ENCODE data around the gene TRAF3IP1.

TRAF3IP1 gene

GRCh38 chr2:238286987-238287736 lies 33.2 kb upstream of the TRAF3IP1 start:
- in situ Hi-C loops (cut with MboI; ENCODE audit: low sequenced_read_pairs), result no loop called here

- in situ Hi-C loops (cut with MboI; ENCODE audit: low sequenced_read_pairs), result no loop called here
These were observed 32.3 kb upstream of the TRAF3IP1 start, which contains the start of gene PER2 for GRCh38 chr2:238287737-238288649. Gene PER2, minus strand, starts transcription at chr2:238288610. Its CDS starts 10,674 bp downstream, at chr2:238277936.

GRCh38 chr2:238288650-238289573 lies 31.4 kb upstream of the TRAF3IP1 start:
- in situ Hi-C loops (cut with MboI; ENCODE audit: low sequenced_read_pairs), result no loop called here

- in situ Hi-C loops (cut with MboI; ENCODE audit: low sequenced_read_pairs), result no loop called here
These were observed 30.7 kb upstream of the TRAF3IP1 start for GRCh38 chr2:238289574-238289973.

DNA sequence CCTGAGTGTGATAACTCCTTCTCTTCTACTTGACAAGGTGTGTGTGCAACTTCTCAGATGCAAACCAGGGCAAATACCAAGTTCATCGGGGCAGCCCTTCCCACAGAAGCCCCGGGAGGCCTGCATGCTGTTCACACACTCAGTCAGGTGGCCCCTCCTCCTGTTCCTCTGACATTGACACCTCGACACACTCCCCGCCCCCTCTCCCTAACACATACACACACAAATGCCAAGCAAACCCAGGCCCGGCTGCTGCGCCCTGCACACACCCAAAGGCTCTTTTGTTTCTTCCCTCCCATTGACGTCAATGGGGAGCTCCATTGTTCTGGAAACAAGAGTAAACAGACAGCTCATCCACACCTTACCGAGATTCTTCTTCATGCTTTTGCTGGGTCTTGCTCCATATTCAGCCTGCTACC lies 30.2 kb upstream of the TRAF3IP1 start:
- in situ Hi-C loops (cut with MboI; ENCODE audit: low sequenced_read_pairs), result no loop called here

DNA sequence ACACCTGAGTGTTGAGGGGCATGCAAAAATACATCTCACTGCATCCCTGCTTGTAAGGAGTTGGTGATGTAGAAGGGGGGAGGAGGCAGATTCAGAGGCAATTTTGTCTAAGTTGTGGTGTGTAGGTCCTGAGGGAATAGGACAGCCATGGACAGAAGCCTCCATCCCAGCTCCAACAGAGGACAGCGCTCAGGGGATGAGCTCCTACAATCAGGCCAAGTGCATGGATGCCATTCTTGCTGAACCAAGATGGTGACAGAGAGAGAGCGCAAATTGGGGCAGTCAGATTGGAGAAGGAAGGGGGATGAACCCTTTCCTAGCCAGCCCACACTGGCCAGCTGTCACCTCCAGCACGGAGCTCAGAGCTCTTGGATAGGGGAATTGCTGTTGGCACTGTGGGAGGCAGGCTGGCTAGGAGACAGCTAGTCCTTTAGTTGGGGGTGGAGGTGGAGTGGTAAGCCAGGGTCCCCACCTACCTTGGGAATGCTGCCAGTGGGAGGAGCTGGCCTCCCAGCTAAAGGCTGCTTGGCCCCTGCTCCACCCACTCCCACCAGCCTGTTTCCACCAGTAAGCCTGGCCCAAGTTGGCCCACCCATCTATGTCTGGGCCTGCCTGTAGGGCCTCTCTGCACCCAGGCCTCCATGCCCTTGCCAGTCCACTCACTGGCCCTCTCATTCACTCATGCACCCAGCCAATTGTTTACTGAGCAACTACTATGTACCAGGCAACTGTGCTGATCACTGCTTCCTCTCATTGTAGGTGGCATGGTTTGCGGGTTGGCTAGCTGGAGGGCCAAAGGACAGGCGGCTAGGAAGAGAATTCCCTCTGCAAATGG lies 29.4 kb upstream of the TRAF3IP1 start:
- in situ Hi-C loops (cut with MboI; ENCODE audit: low sequenced_read_pairs), result no loop called here

GRCh38 chr2:238291550-238292281 lies 28.6 kb upstream of the TRAF3IP1 start:
- in situ Hi-C loops (cut with MboI; ENCODE audit: low sequenced_read_pairs), result no loop called here

GRCh38 chr2:238294046-238294392 lies 26.3 kb upstream of the TRAF3IP1 start:
- in situ Hi-C loops (cut with MboI; ENCODE audit: low sequenced_read_pairs), result no loop called here

GRCh38 chr2:238294393-238295143 lies 25.8 kb upstream of the TRAF3IP1 start:
- in situ Hi-C loops (cut with MboI; ENCODE audit: low sequenced_read_pairs), result no loop called here

GRCh38 chr2:238295144-238296112 lies 24.9 kb upstream of the TRAF3IP1 start:
- in situ Hi-C loops (cut with MboI; ENCODE audit: low sequenced_read_pairs), result no loop called here

DNA sequence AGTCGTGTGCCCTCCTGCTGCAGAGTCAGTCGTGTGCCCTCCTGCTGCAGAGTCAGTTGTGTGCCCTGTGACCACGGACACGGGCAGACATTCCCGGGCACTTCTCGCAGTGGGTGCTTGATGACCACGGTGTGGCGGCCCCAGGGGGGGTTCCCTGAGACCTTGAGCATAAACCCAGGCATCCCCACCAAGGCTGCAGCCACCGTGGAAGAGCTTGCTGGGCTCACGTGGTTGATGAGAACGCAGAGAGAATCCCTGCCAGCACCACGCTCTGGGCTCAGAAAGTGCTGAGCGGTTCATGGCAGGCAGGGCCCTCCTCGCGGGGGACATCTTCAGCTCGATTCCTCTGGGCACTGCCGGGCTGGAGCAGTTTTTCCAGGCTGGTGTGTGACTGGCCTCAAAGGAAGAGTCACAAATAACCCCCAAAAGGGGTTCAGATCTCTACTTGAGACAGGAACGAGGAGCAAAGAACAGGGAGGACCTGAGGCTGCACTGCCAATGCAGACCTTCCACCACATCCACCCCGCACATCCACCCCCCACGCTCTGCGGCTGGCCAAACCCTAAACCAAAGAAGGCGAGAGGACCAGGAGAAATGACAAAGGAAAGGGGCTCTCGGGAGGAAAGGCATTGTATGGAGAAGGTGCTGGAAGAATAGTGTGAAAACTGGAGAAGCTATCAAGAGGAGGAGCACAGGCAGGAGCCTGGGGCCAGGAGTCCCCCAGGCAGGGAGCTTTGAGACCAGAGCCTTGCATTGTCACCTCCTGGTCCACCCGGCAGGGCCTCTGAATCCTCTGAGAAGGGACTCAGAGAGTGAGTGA lies 23.5 kb upstream of the TRAF3IP1 start:
- in situ Hi-C loops (cut with MboI; ENCODE audit: low sequenced_read_pairs), result no loop called here

GRCh38 chr2:238299803-238300202 lies 20.5 kb upstream of the TRAF3IP1 start:
- in situ Hi-C loops (cut with MboI; ENCODE audit: low sequenced_read_pairs), result no loop called here

- in situ Hi-C loops (cut with MboI; ENCODE audit: low sequenced_read_pairs), result no loop called here
These were observed 18.2 kb upstream of the TRAF3IP1 start for GRCh38 chr2:238302087-238302486.

DNA sequence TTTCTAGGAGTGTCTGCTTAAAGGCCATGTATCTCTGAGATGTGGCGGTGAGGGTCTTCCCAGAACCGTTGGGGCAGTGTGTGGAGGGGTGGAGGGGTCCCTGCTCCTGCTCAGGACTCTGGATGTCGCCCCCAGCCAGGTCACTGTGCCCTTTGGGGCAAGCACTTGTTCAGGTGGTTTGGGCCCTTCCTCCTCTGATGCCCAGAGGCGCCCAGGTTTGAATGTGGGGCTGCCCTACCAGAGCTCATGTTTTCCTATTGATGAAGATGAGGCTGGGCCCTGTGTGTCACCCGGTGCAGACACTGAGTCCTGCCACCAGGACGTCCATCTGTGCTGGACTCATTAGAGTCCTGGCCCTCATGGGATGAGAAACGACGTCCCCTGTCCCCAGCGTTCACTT lies 17.6 kb upstream of the TRAF3IP1 start:
- in situ Hi-C loops (cut with MboI; ENCODE audit: low sequenced_read_pairs), result no loop called here

- in situ Hi-C loops (cut with MboI; ENCODE audit: low sequenced_read_pairs), result no loop called here
These were observed 16.2 kb upstream of the TRAF3IP1 start for GRCh38 chr2:238304116-238304515.

DNA sequence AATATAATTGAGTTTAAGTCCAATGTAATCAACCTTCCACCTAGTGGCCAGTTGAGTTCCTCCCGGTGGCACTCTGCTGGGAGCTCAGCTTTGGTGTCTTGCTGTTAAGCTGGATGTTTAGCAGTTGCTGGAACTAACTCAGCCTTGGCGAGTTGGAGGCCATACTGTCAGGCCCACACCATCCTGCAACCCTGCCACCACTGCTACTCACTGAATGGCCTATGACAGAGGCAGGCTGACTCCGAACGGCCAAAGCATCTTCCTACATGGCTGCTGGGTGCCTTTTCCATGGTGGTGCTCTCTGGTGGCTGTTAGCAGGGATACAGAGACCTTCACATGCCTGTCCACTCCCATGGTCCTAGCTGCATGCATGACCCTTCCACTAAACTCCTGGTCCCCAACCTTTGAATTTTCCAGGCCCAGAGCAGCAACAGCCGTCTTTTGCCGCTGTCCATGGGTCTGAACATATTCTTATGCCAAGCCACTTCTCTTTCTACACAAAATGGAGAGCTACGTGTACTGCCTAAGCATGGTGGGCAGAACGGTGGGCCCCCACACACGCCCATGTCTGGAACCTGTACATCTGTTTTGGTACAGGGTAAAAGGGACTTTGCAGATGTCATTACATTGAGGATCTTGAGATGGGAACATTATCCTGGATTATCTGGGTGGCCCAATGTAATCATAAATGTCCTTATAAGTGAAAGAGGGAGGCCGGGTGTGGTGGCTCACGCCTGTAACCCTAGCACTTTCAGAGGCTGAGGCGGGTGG lies 15.0 kb upstream of the TRAF3IP1 start:
- in situ Hi-C loops (cut with MboI; ENCODE audit: low sequenced_read_pairs), result no loop called here

Data from HL-60/S4 treated with phorbol 12-myristate 13-acetate at 8.2 ng/mL for 4 days and 3 days (cell line).